ENCODE measurements around the gene CNTROB.

Gene CNTROB

DNA sequence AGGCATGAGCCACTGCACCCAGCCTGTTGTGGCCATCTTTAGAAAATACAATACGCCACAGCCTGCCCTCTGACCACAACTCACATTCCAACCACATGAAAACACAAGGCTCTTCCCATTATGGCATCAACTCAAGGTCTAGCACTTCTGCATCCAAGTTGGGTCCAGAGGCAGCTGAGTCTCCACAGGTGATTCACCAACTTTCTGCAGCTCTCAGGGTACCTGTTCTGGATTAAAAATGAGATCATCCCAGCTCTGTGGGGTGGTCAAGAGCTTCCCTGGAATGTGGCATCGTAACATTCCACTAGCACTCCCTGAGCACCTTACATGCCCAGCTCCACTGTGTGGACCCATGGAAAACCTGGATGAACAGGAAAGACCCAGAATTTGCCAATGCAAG is 60.5 kb downstream of the CNTROB start:
- peak in 1 of 2 donors; percentile 66 for DNase-seq (ENCODE audit: low read depth in 2 of 2)
- no peak for TF ChIP-seq CTCF (IDR thresholded peaks at IDR 0.05; ENCODE audit: low read depth, low read length)
- H3K4me3 ChIP-seq (replicated peaks in 1 of 2; ENCODE audit: low read depth in 2 of 2, low read length in 2 of 2): no peak overlapping the region

- TF ChIP-seq CTCF (IDR thresholded peaks at IDR 0.05; ENCODE audit: low read depth, low read length): no peak
- H3K4me3 ChIP-seq (replicated peaks in 1 of 2; ENCODE audit: low read depth in 2 of 2, low read length in 2 of 2): no peak overlapping the region
- DNase-seq (ENCODE audit: low read depth in 2 of 2): no peak
Measured at GRCh38 chr17:7992924-7993323, 60.9 kb downstream of the CNTROB start.

- TF ChIP-seq CTCF (IDR thresholded peaks at IDR 0.05; ENCODE audit: low read depth, low read length): no peak
- DNase-seq (ENCODE audit: low read depth in 2 of 2): no peak
- H3K4me3 ChIP-seq (replicated peaks in 1 of 2; ENCODE audit: low read depth in 2 of 2, low read length in 2 of 2): no peak overlapping the region
Measured at GRCh38 chr17:7993972-7994589, 62.1 kb downstream of the CNTROB start.

GRCh38 chr17:7995724-7996123 is 63.7 kb downstream of the CNTROB start:
- no peak for DNase-seq (ENCODE audit: low read depth in 2 of 2)
- TF ChIP-seq CTCF (IDR thresholded peaks at IDR 0.05; ENCODE audit: low read depth, low read length): no peak
- H3K4me3 ChIP-seq (replicated peaks in 1 of 2; ENCODE audit: low read depth in 2 of 2, low read length in 2 of 2): no peak overlapping the region

GRCh38 chr17:7997186-7997585 is 65.2 kb downstream of the CNTROB start:
- peak; percentile 56 to 65 for DNase-seq (ENCODE audit: low read depth in 2 of 2)
- peak; percentile 51 for TF ChIP-seq CTCF (IDR thresholded peaks at IDR 0.05; ENCODE audit: low read depth, low read length)
- H3K4me3 ChIP-seq (replicated peaks in 1 of 2; ENCODE audit: low read depth in 2 of 2, low read length in 2 of 2): no peak overlapping the region
